Endothelial cell of umbilical vein (primary cell): ENCODE measurements around the gene CCT5.

Experiments used
- EZH2 ChIP-seq: IDR thresholded peaks from 2 replicates; pipeline ENCODE4 v1.6.1; 2012; ENCODE audit warnings: borderline replicate concordance, low read depth, mild to moderate bottlenecking, moderate library complexity, low read length, inconsistent platforms; ENCODE audit not compliant: severe bottlenecking
- MYC ChIP-seq: IDR thresholded peaks from one replicate; pipeline ENCODE4 v1.6.1; 2011; ENCODE audit warnings: mild to moderate bottlenecking, low read depth, low read length
- POLR2A ChIP-seq: IDR thresholded peaks from 2 replicates; pipeline ENCODE4 v1.6.1; 2012; ENCODE audit warnings: low read depth, mild to moderate bottlenecking, control low read depth, low read length
- POLR2AphosphoS5 ChIP-seq: IDR thresholded peaks from 2 replicates; pipeline ENCODE4 v1.6.1; 2012; ENCODE audit warnings: low read depth, mild to moderate bottlenecking, control low read depth, low read length, moderate library complexity; ENCODE audit not compliant: insufficient read depth
- TF ChIP-seq, protein P1 (sequence below), 2 donors: IDR thresholded peaks; 1 replicate in 1 of 2; 2 replicates in 1 of 2; pipeline ENCODE4 v1.5.1; 2011; ENCODE audit warnings: low read length in 2 of 2, mild to moderate bottlenecking in 2 of 2, moderate library complexity in 2 of 2, control low read depth in 1 of 2, inconsistent platforms in 1 of 2, low read depth in 1 of 2; ENCODE audit not compliant: insufficient read depth in 1 of 2; ENCODE audit errors: extremely low read depth in 1 of 2
- TF ChIP-seq, protein P2 (sequence below): IDR thresholded peaks from 2 replicates; pipeline ENCODE4 v1.6.1; 2011; ENCODE audit not compliant: insufficient read depth, insufficient read length

DNA sequence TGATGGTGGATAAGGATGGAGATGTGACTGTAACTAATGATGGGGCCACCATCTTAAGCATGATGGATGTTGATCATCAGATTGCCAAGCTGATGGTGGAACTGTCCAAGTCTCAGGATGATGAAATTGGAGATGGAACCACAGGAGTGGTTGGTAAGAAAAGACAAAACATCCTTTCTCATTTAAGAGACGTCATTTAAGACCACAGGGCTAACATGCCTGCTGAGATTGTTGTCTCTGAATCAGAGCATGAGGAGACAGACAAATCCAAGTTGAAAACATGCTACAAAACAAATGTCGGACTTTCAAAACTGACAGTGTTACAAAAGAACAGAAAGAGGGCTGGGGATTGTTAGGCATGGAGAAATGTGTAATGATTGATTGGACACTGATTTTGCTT, 4.6 kb downstream of the CCT5 start:
- TF ChIP-seq, protein P1, sequence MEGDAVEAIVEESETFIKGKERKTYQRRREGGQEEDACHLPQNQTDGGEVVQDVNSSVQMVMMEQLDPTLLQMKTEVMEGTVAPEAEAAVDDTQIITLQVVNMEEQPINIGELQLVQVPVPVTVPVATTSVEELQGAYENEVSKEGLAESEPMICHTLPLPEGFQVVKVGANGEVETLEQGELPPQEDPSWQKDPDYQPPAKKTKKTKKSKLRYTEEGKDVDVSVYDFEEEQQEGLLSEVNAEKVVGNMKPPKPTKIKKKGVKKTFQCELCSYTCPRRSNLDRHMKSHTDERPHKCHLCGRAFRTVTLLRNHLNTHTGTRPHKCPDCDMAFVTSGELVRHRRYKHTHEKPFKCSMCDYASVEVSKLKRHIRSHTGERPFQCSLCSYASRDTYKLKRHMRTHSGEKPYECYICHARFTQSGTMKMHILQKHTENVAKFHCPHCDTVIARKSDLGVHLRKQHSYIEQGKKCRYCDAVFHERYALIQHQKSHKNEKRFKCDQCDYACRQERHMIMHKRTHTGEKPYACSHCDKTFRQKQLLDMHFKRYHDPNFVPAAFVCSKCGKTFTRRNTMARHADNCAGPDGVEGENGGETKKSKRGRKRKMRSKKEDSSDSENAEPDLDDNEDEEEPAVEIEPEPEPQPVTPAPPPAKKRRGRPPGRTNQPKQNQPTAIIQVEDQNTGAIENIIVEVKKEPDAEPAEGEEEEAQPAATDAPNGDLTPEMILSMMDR (IDR thresholded peaks at IDR 0.05; ENCODE audit: extremely low read depth in 1 of 2, insufficient read depth in 1 of 2, low read depth in 1 of 2, low read length in 2 of 2), result no peak
- TF ChIP-seq POLR2A (no peak), MYC (no peak), POLR2AphosphoS5 (no peak), EZH2 (no peak)
- TF ChIP-seq, protein P2, sequence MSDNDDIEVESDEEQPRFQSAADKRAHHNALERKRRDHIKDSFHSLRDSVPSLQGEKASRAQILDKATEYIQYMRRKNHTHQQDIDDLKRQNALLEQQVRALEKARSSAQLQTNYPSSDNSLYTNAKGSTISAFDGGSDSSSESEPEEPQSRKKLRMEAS, result no peak
